ENCODE results near the gene RBPJ.
"Not testable (repeated sequence)": the region's sequence is repeated elsewhere in the genome, so short reads cannot be mapped to it uniquely, and the experiment has no call there.

Gene RBPJ

GRCh38 chr4:26337612-26338011 is 16.8 kb downstream of the RBPJ start:
- Mint-ChIP-seq H3K4me1 (ENCODE audit: low read depth) (peaks cover 50% of the 10 kb centered on the region), H3K36me3 (ENCODE audit: low read depth) (peaks cover 6% of the 10 kb centered on the region), H3K9me3 (no peaks in the 10 kb centered on the region), H3K4me3 (no peak overlapping the region), H3K27me3 (ENCODE audit: low read depth) (no peaks in the 10 kb centered on the region), H3K27ac (peak overlapping the region; percentile 33)
- no peak for DNase-seq (ENCODE audit: low spot score)

GRCh38 chr4:26342328-26343037 is 21.7 kb downstream of the RBPJ start:
- H3K4me1 Mint-ChIP-seq (ENCODE audit: low read depth) = peaks cover 48% of the 10 kb centered on the region
- H3K27me3 Mint-ChIP-seq (ENCODE audit: low read depth) = no peaks in the 10 kb centered on the region
- H3K9me3 Mint-ChIP-seq = no peaks in the 10 kb centered on the region
- no peak for DNase-seq (ENCODE audit: low spot score)
- no peak overlapping the region for H3K27ac Mint-ChIP-seq
- peaks cover 10% of the 10 kb centered on the region for H3K36me3 Mint-ChIP-seq (ENCODE audit: low read depth)
- H3K4me3 Mint-ChIP-seq = no peak overlapping the region

- H3K4me1 Mint-ChIP-seq (ENCODE audit: low read depth) = peaks cover 46% of the 10 kb centered on the region
- H3K36me3 Mint-ChIP-seq (ENCODE audit: low read depth) = peaks cover 8% of the 10 kb centered on the region
- peak overlapping the region; percentile 18 for H3K27ac Mint-ChIP-seq
- H3K4me3 Mint-ChIP-seq = no peak overlapping the region
- H3K27me3 Mint-ChIP-seq (ENCODE audit: low read depth) = no peaks in the 10 kb centered on the region
- no peak for DNase-seq (ENCODE audit: low spot score)
- no peaks in the 10 kb centered on the region for H3K9me3 Mint-ChIP-seq
These were observed 22.2 kb downstream of the RBPJ start for GRCh38 chr4:26343038-26343398.

DNA sequence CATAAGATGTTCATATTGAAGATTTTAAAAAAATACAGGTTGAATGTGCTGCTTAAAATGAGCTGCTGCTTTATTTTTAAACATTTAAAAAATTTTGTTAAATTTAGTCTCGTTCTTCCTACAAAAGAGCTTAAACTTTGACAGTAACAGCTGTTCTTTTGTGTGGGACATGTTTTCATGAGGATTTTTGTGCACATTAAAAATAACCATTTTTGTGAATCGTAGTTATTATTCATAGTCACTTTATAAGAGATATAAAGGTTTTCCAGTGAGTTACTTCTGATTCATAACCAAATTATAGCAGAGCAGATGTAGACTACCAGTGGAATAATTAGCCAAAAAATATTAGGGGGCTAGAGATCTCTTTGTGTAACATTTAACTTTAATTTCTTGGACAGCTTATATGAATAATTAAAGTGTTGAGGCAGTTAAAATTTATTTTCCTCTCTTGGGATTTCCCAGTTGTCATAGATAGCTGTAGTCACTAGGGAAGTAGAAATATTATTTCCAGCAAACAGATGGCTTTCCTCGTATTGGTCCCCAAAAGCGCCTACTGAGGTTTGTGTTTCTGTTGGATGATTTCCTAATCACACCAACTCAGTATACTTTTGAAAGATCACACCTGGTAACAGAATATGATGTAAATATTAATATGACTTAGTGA is 24.2 kb downstream of the RBPJ start:
- H3K4me1 Mint-ChIP-seq (ENCODE audit: low read depth) = peaks cover 55% of the 10 kb centered on the region
- no peak for DNase-seq (ENCODE audit: low spot score)
- H3K27ac Mint-ChIP-seq = no peak overlapping the region
- H3K27me3 Mint-ChIP-seq (ENCODE audit: low read depth) = no peaks in the 10 kb centered on the region
- peaks cover 18% of the 10 kb centered on the region for H3K36me3 Mint-ChIP-seq (ENCODE audit: low read depth)
- H3K9me3 Mint-ChIP-seq = no peaks in the 10 kb centered on the region
- no peak overlapping the region for H3K4me3 Mint-ChIP-seq

GRCh38 chr4:26345565-26345938 is 24.7 kb downstream of the RBPJ start:
- H3K27ac Mint-ChIP-seq = no peak overlapping the region
- H3K4me3 Mint-ChIP-seq = no peak overlapping the region
- H3K4me1 Mint-ChIP-seq (ENCODE audit: low read depth) = peaks cover 57% of the 10 kb centered on the region
- H3K36me3 Mint-ChIP-seq (ENCODE audit: low read depth) = peaks cover 20% of the 10 kb centered on the region
- no peaks in the 10 kb centered on the region for H3K9me3 Mint-ChIP-seq
- DNase-seq (ENCODE audit: low spot score) = no peak
- H3K27me3 Mint-ChIP-seq (ENCODE audit: low read depth) = no peaks in the 10 kb centered on the region

DNA sequence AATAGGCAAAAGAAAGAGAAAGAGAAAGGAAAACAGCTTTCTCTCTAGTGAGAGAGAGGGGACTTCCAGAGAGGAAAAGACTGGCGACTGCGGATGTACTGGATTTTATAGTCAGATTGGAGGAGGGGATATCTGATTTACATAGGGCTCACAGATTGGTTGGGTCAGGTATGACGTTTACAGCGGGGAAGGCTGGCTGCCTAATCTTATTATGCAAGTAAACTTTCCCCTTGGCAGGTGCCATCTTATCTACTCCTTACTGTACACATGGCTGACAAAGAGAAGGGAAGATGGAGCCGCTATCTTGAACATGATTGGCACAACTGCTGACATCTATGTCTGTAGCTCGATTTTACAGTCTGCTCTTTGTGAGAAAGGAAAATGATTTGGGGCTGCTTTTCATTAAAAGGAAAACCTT is 25.4 kb downstream of the RBPJ start:
- Mint-ChIP-seq H3K27ac (peak overlapping the region; percentile 32), H3K27me3 (ENCODE audit: low read depth) (no peaks in the 10 kb centered on the region), H3K4me1 (ENCODE audit: low read depth) (peaks cover 55% of the 10 kb centered on the region), H3K36me3 (ENCODE audit: low read depth) (peaks cover 19% of the 10 kb centered on the region), H3K9me3 (no peaks in the 10 kb centered on the region), H3K4me3 (no peak overlapping the region)
- no peak for DNase-seq (ENCODE audit: low spot score)

GRCh38 chr4:26349496-26349895 is 28.7 kb downstream of the RBPJ start:
- no peaks in the 10 kb centered on the region for H3K9me3 Mint-ChIP-seq
- H3K4me3 Mint-ChIP-seq = no peak overlapping the region
- no peaks in the 10 kb centered on the region for H3K27me3 Mint-ChIP-seq (ENCODE audit: low read depth)
- no peak for DNase-seq (ENCODE audit: low spot score)
- peaks cover 48% of the 10 kb centered on the region for H3K4me1 Mint-ChIP-seq (ENCODE audit: low read depth)
- peaks cover 19% of the 10 kb centered on the region for H3K36me3 Mint-ChIP-seq (ENCODE audit: low read depth)
- H3K27ac Mint-ChIP-seq = no peak overlapping the region

DNA sequence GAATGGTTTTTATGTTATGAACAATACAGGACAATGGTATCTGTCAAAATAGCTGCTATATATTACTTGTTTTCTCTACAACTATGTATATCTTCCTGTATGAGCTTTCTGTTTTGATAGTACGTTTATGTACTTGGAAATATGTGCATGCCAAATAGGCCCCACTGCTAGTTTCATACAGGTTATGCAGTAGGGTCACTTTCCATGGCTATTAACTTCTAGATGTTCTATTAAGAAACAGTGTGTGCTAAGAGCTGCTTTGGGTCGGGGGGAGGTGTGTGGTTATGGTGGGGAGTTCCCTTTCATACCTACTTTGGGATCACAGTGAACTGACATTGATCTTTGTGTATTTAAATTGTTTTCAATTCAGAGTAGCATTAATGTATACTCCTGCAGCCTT is 30.9 kb downstream of the RBPJ start:
- H3K9me3 Mint-ChIP-seq = no peaks in the 10 kb centered on the region
- peak overlapping the region; percentile 38 for H3K27ac Mint-ChIP-seq
- H3K4me3 Mint-ChIP-seq = no peak overlapping the region
- no peaks in the 10 kb centered on the region for H3K27me3 Mint-ChIP-seq (ENCODE audit: low read depth)
- H3K4me1 Mint-ChIP-seq (ENCODE audit: low read depth) = peaks cover 38% of the 10 kb centered on the region
- peaks cover 20% of the 10 kb centered on the region for H3K36me3 Mint-ChIP-seq (ENCODE audit: low read depth)
- no peak for DNase-seq (ENCODE audit: low spot score)

- Mint-ChIP-seq H3K36me3 (ENCODE audit: low read depth) (peaks cover 14% of the 10 kb centered on the region), H3K4me1 (ENCODE audit: low read depth) (peaks cover 30% of the 10 kb centered on the region), H3K9me3 (no peaks in the 10 kb centered on the region), H3K27ac (no peak overlapping the region), H3K27me3 (ENCODE audit: low read depth) (no peaks in the 10 kb centered on the region), H3K4me3 (no peak overlapping the region)
- no peak for DNase-seq (ENCODE audit: low spot score)
These were observed 33.7 kb downstream of the RBPJ start for GRCh38 chr4:26354491-26354890.

GRCh38 chr4:26355392-26356052 is 34.7 kb downstream of the RBPJ start:
- peaks cover 24% of the 10 kb centered on the region for H3K4me1 Mint-ChIP-seq (ENCODE audit: low read depth)
- no peak overlapping the region for H3K4me3 Mint-ChIP-seq
- H3K9me3 Mint-ChIP-seq = no peaks in the 10 kb centered on the region

DNA sequence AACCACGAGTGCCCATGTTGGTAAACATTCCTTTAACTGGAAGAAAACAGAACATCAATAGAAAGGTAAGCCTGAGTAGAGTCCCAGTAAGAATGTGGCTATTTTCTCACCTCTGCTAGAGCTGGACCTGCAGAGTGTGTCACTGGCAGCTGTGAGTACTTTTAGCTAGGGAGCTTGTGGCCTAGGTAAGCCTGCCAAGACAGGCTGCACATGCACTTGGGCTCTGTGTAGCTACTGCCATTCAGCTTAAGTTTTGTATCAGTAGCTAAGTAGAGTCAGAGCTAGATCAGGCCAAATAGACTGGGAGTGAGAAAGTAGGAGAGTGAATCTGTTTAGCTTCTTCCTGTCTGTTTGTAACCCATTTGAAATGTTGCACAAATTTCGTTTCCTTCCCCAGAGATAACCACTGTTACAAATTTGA is 35.3 kb downstream of the RBPJ start:
- Mint-ChIP-seq H3K4me1 (ENCODE audit: low read depth) (peaks cover 26% of the 10 kb centered on the region), H3K4me3 (no peak overlapping the region), H3K27ac (no peak overlapping the region), H3K9me3 (no peaks in the 10 kb centered on the region), H3K27me3 (ENCODE audit: low read depth) (no peaks in the 10 kb centered on the region), H3K36me3 (ENCODE audit: low read depth) (peaks cover 5% of the 10 kb centered on the region)
- no peak for DNase-seq (ENCODE audit: low spot score)

More at GRCh38 chr4:26355392-26356052, 34.7 kb downstream of the RBPJ start:
- no peak for DNase-seq (ENCODE audit: low spot score)
- Mint-ChIP-seq H3K27me3 (ENCODE audit: low read depth) (no peaks in the 10 kb centered on the region), H3K36me3 (ENCODE audit: low read depth) (peaks cover 7% of the 10 kb centered on the region), H3K27ac (no peak overlapping the region)

- not testable (repeated sequence) for H3K9me3 Mint-ChIP-seq; H3K27me3 Mint-ChIP-seq (ENCODE audit: low read depth); H3K4me3 Mint-ChIP-seq; DNase-seq (ENCODE audit: low spot score); H3K27ac Mint-ChIP-seq
- H3K36me3 Mint-ChIP-seq (ENCODE audit: low read depth) = peaks cover 12% of the 10 kb centered on the region
- H3K4me1 Mint-ChIP-seq (ENCODE audit: low read depth) = peaks cover 35% of the 10 kb centered on the region
These were observed 38.7 kb downstream of the RBPJ start for GRCh38 chr4:26359521-26359920.

- no peaks in the 10 kb centered on the region for H3K27me3 Mint-ChIP-seq (ENCODE audit: low read depth)
- no peak overlapping the region for H3K27ac Mint-ChIP-seq
- peaks cover 38% of the 10 kb centered on the region for H3K4me1 Mint-ChIP-seq (ENCODE audit: low read depth)
- DNase-seq (ENCODE audit: low spot score) = no peak
- no peaks in the 10 kb centered on the region for H3K9me3 Mint-ChIP-seq
- no peak overlapping the region for H3K4me3 Mint-ChIP-seq
- peaks cover 10% of the 10 kb centered on the region for H3K36me3 Mint-ChIP-seq (ENCODE audit: low read depth)
These were observed 39.5 kb downstream of the RBPJ start for GRCh38 chr4:26360273-26360672.

DNA sequence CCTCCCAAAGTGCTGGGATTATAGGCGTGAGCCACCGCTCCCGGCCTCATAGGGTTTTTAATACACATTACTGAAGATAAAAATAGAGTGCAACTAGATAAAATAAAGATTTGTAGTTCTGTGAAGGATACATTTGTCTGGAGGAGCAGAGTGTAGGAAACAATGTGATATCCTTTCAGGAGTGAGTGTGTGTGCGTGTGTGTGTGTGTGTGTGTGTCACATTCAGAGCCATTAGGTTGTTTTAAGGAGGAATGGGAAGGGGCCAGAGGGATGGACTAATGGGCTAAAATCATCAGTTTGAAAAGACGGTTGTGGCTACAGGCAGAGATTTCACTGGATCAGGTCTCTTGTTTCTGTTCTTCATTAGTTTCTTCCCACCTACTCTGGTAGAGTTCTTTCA is 40.0 kb downstream of the RBPJ start:
- H3K4me1 Mint-ChIP-seq (ENCODE audit: low read depth) = peaks cover 41% of the 10 kb centered on the region
- peak overlapping the region; percentile 58 for H3K4me3 Mint-ChIP-seq
- no peaks in the 10 kb centered on the region for H3K27me3 Mint-ChIP-seq (ENCODE audit: low read depth)
- no peak for DNase-seq (ENCODE audit: low spot score)
- peaks cover 13% of the 10 kb centered on the region for H3K36me3 Mint-ChIP-seq (ENCODE audit: low read depth)
- no peaks in the 10 kb centered on the region for H3K9me3 Mint-ChIP-seq
- H3K27ac Mint-ChIP-seq = peak overlapping the region; percentile 74

Measured in T-helper 2 cell treated with Interferon-gamma antibody and Interleukin-4, amounts not matched to agents 5 μg/mL and 100 μg/mL, for 36 hours (primary cell).